Adipose tissue (tissue), 3 donors: ENCODE measurements around the gene CEP295NL. TPM values are rescaled to one million over a fixed set of nuclear protein-coding genes. Genes with fewer than 3 reads are reported as not detected.

ENCODE experiments used
- H3K27ac ChIP-seq: one replicate; pipeline ENCODE4 v1.5.1; 2013; ENCODE audit warnings: low read depth, low read length
- WGBS, 3 donors: extraction: QIAGEN DNeasy Blood & Tissue Kit; methylation state at CpG; one replicate each; pipeline ENCODE4 v1.1.7; 2013; 5-methylcytosine and 5-hydroxymethylcytosine counted together
- polyA plus RNA-seq, 3 donors: library from polyadenylated mRNA; stranded (reverse); fragments of 200-250 nt; gene quantifications; one replicate each; pipeline ENCODE4 v1.2.3, GENCODE V29; 2013
- donor health status: healthy with polysubstance abuse.
- donor health status: Bipolar disorder and iron deficiency.
- donor health status: healthy.

CEP295NL gene
- polyA plus RNA-seq, 3 donors = 0.03 to 2.4 (median 0.15) TPM

DNA sequence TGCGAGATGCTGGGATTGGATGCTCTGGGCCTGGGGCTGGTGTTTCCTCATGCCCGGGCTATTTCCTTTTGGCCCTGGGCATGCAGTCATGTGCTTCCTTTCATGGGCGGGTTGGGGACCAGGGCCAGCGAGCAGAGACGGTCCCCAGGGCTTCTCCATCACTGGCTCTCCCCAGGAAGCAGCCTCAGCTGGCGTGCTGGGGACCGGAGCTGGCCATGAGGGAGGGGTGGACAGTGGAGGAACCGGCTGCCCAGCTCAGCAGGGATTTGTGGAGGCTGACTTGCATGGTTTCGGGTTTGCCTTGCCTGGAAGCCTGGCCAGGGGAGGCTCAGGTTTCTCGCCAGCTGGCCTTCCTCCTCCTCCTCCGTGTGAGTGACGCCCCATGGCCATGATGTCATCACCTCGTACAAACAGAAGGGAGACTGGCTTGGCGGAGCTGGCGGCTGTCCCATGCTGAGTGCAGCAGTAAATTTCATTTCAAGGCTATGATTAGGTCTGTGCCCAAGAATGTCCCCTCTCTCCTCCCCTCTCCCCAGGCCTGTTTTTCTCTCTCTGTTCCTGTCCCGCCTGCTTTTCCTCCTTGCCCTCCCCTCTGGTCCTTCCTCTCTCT, 31.1 kb upstream of the CEP295NL start:
- no peak overlapping the region for H3K27ac ChIP-seq
- 8 to 15% (median 9%) methylated on average over 15 to 16 of the region's 16 CpGs for WGBS, 3 donors

DNA sequence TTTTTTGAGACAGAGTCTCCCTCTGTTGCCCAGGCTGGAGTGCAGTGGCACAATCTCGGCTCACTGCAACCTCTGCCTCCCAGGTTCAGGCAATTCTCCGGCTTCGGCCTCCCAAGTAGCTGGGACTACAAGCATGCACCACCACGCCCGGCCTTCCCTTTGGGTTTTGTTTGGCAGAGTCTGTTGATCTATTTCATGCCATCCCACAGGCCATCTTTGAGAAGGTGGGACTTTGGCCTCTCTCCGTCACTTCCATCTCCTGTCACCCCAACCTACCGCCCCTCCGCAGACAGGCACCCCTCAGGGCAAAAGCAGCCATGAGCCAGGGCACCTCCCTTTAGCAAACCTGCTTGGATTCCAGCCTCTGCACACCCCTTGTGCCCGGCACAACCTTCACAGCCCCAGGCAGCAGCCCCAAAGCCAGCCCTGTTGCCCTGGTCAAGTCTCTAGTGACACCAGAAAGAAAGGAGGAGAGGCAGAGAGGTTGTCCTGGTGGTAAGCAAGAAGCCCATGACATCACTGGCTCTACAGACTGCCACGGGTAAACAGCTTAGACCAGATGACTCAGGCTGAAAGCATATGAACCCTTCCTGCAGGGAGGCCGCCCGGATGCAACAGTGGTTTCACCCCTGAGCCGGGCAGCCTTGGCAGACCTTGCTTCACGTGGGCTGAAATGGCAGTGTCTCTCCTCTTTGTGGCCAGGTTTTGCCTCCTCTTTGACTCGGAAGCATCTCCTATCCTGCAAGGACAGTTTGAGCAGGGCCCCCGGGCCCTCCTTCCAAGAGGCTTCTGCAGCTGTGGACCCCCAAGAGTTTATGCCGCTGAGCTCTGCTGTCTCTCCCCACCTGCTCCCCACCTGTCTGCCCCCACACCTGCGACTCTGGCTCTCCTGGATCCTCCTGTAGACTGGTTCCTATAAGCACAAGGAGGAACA, 30.3 kb upstream of the CEP295NL start:
- no peak overlapping the region for H3K27ac ChIP-seq
- 62 to 85% (median 68%) methylated on average over 18 of the region's 18 CpGs for WGBS, 3 donors

DNA sequence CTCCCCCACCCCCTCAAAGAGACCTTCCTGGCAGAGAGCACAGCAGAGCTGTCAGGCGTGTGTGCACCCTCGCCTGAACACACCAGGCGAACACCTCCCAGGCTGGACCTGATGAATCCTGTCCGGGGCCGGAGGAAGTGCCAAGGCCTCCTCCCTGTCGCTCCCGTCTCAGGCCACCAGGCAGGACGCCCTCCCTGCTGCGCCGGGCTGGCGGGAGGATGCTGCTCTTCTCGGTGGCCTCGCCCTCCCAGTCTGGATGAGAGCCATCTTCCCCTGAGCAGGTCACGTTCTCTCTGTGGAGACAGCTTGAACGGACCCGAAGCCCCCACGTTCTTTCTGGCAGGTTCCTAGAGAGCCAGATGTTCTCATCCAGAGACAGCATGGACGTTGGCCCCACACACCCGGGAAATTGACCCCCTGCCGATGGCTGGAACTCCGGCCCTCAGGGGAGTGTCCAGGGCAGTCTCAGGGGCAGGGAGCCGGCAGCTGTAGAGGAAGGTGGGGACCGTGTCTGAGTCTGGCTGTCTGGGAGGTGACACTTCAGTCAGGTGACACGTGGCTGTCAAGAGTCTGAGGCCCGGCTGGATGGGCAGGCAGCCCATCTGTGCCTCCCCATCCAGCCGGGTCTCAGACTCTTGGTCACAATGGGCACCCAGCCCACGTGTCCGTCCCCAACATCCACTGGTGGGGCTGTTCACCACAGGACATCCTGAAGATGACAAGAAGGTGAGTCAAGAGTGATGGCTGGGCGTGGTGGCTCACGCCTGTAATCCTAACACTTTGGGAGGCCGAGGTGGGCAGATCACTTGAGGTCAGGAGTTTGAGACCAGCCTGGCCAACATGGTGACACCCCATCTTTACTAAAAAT, 27.1 kb upstream of the CEP295NL start:
- WGBS, 3 donors = 54 to 71% (median 57%) methylated on average over 28 to 31 of the region's 31 CpGs
- no peak overlapping the region for H3K27ac ChIP-seq

DNA sequence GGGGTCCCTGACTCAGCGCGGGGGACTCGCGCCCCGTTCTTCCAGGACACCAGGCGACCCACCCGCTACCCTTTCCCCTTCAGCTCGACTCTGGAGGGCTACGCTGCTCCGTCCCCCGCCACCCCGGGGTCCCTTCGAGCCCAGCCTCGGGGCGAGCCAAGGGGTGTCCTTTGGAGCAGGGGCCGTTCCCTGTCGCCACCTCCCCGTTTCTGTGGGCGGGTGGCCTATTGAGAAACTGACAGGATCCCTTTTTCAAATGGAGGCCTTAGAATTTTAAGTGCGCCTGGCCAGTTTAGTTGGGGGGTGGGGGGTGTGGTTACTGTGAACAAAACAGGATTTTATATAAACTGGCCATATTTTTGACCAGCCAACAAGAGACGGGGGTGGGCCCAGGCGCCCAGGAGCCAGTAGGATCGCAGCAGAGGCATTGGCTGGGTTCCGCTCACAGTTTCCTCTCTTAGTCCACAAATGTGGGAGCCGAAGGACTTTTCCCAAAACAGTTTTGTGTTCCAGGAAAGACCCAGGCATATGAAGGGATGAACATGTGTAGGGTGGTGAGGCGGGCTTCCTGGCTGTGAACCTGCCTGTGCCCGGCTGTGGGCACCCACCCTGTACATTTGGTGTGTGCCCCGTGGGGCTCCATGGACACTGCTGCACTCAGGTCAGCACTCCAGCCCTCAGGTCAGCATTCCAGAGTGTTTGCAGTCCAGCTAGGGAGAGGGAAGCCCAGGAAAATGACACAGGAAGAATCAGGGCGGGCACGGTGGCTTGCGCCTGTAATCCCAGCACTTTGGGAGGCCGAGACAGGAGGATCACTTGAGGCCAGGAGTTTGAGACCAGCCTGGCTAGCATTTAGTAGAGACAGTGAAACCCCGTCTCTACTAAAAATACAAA, 22.9 kb upstream of the CEP295NL start:
- WGBS, 3 donors = 19 to 44% (median 19%) methylated on average over 28 to 33 of the region's 33 CpGs
- H3K27ac ChIP-seq = peak overlapping the region; percentile 83

DNA sequence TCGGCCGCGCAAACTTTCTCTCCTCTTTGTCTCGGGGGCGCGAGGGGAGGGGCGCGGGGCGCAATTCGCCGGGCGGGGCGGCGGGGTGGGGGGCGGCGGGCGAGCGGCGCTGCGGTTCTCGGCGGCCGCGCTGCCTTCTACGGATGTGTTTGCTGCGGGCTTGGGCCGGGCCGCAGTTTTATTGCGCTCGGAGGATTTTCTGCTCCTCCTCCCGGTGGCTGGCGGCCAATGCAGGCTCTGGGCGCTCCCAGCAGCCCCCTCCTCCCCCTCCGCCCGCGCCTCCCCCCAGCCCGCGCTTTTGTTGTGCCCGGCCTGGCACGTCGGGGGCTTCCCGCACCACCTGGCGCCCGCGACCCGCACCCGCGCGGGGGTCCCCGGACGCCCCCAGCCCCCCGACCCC, 22.2 kb upstream of the CEP295NL start, which contains the start of gene TIMP2:
Gene TIMP2, minus strand, starts transcription at position 154 of the 400 bp plus-strand sequence. CDS start 299 bp downstream, outside the sequence.
- peak within 1 kb of the TSS; percentile 83 for H3K27ac ChIP-seq
- 0 to 1% (median 1%) methylated on average over 30 to 48 of the region's 52 CpGs for WGBS, 3 donors

DNA sequence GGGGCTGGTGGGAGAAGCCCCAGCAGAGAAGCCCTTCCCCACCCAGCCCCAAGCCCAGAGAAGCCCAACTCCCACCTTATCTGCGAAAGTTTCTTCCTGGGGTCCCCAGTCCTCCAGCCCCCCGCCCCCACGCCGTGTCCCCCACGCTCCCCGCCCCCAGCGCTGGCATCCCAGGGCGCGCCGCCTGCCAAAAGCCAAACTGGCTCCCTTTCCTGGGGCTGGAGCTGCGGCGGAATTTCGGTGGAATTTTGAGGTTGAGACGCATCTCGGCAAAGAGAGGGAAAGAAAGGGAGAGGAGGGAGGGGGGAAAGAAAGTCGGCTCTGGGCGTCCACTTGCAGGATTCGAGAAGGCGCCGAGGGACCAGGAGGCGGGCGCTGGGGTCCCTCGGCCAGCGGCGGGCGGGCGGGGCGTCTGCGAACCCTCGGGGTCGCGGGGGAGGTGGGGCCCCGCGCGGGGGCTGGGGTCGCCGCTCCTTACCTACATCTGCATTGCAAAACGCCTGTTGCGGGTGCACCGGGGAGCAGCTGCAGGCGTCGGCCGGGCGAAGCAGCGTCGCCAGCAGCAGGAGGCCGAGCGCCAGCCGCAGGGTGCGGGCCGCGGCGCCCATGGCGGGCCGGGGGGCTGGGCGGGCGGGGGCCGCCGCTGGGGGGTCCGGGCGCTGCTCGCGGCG, 21.6 kb upstream of the CEP295NL start:
- WGBS, 3 donors = 0 to 2% (median 1%) methylated on average over 32 to 64 of the region's 64 CpGs
- peak overlapping the region; percentile 31 for H3K27ac ChIP-seq

DNA sequence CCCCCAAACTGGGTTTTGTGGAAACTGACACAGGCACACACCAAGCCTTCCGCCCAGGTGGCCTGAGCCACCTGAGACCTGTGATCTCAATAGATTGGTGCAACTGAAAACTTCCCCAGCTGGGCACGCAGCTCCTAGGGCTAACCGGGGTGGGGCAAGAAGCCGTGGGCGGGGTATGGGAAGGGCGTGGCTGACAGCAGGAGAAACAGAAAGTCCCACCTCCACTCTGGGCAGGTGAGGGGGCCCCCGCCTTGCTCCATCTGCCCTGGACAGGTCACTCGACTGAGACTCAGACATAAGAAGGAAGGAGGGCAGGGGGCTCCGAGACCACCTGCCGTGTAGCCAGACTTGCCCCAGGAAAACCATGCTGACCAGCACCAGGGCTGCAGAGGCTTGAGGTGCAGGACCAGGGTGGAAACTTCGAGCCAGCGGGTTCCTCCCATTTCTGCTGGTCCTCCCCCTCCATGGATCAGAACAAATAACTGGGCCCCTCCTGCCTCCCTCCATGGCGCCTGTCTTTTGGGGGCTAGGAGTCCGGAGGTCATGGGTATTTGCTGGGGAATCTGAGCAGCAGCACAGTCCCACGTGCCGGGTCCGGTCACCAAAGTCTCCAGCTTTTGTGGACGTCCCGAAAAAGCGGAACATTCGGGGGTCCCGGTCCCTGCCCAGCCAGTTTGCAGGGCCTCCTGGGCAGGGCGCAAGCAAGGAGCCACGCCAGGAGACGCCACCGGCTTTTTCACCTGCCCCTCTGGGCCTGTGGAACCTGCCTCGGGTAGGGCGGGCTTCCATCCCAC, 20.9 kb upstream of the CEP295NL start:
- H3K27ac ChIP-seq = no peak overlapping the region
- 3 to 6% (median 4%) methylated on average over 28 of the region's 28 CpGs for WGBS, 3 donors

DNA sequence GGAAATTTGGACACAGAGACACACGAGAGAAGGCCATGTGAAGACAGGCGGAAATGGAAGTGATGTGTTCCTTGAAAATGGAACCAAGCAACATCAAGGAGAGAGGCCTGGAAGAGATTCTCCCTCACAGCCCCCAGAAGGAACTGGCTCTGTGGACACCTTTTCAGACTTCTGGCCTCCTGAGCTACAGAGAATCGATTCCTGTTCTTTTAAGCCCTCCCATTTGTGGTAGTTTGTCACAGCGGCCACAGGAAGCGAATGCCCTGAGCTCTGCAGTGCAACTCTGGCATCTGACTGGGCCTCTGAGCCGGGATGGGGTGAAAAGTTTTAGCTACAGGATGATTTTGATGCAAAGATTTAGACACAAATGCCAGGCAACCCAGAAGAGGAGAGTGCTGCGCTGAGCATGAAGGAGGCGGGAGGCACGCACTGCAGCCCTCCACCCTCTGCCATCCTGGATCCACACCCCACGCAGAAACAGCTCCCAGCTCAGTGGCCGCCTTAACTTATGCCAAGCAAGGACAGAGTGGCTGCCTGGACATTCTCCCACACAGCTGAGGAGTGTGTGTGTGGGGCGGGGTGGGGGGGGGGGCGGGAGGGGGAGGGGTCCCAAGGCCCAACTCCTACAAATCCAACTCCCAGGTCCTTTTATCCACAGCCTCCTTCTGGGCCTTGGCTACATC, 20.0 kb upstream of the CEP295NL start:
- WGBS, 3 donors = 36 to 65% (median 43%) methylated on average over 11 to 12 of the region's 13 CpGs
- H3K27ac ChIP-seq = no peak overlapping the region

DNA sequence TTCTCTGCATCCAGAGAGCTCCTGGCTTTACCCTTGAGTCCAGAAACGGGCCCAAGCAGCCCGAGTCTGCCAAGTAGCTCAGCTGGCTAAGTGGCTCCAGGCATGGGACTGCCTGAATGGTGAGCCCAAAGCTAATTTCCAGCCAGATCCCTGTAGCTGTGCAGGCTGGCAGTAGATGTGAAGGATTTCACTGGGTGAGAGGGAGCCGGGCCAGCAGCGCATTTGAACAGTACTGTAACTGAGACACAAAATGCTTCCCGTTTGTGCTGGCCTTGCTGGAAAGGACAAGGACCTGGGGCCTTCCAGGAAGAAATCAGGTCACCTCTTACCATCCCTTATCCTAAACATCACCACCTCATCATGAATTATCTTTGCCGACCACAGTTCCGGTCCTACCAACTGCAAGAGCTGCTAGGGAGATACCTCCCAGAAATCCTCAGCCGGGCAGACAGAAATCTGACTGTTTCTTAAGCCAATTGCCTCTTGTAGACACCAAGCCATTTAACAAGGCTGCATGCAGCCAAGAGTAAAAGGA, 18.5 kb upstream of the CEP295NL start:
- H3K27ac ChIP-seq = no peak overlapping the region
- WGBS, 3 donors = 52 to 66% (median 57%) methylated on average over 8 of the region's 8 CpGs

DNA sequence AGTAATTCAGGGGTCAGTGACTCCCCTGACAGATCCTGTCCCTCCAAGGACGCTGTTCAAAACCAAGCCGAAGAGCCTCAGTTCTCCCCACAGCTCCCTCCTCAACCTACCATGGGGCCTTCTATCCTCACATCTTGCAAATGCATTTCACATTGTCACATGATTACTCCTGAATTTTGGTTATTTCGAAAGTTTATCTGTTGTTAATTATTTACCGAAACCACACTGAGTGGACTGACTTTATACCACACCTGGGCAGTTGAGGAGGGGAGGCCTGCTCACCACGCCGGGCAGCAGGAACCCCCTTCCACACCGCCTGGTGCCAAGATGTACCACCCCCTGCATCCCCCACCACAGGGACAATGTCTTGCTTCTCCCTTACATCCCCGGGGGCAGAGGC, 17.5 kb upstream of the CEP295NL start:
- H3K27ac ChIP-seq = no peak overlapping the region
- 34 to 75% (median 73%) methylated on average over 8 of the region's 8 CpGs for WGBS, 3 donors

DNA sequence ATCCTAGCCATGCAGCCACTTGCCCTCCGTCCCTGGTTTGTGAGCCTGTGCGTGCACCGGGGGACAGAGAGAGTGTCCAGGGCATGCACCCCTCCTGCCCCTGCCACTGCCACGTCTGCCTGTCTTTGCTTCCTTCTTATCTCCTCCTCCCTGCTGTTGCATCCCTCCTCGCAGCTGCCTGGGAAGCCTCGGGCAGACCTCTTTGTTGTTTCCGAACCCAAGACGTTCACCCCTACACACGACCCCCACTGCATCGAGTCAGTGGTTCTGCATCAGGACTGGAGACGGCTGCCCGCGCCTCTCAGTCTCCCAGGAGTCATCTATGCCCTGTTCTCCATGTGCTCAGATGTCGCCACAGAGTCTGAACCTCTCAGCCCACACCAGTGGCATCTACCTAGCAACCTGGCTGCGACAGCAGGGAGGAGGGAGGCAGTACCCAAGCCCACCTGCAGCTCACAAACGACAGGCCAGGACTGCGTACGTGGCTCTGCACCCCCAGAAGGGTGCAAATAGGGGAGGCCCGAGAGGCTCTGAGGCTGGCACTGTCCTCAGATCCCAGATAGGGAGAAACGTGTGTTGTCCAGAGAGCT, 17.0 kb upstream of the CEP295NL start:
- WGBS, 3 donors = 63 to 68% (median 65%) methylated on average over 17 to 20 of the region's 20 CpGs
- H3K27ac ChIP-seq = peak overlapping the region; percentile 46

DNA sequence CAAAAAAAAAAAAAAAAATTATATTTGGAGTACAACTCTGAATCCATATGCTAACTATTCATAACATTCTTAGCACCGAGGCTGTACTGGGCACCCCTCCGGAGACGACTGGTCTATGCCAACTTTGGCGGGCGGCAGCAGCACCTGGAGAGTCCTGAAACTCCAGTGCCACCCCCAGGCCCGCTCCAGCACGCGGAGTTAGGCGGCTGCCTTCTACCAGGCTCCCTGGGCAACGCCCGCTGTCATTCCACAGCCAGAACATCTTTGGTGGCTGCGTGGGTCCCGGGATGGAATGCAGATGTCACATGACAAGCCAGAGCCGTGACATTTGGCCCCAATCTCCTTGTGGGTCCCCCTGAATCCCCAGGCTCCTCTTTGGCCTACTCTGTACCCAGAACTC, 16.0 kb upstream of the CEP295NL start:
- WGBS, 3 donors = 75 to 84% (median 75%) methylated on average over 14 of the region's 14 CpGs
- H3K27ac ChIP-seq = no peak overlapping the region

DNA sequence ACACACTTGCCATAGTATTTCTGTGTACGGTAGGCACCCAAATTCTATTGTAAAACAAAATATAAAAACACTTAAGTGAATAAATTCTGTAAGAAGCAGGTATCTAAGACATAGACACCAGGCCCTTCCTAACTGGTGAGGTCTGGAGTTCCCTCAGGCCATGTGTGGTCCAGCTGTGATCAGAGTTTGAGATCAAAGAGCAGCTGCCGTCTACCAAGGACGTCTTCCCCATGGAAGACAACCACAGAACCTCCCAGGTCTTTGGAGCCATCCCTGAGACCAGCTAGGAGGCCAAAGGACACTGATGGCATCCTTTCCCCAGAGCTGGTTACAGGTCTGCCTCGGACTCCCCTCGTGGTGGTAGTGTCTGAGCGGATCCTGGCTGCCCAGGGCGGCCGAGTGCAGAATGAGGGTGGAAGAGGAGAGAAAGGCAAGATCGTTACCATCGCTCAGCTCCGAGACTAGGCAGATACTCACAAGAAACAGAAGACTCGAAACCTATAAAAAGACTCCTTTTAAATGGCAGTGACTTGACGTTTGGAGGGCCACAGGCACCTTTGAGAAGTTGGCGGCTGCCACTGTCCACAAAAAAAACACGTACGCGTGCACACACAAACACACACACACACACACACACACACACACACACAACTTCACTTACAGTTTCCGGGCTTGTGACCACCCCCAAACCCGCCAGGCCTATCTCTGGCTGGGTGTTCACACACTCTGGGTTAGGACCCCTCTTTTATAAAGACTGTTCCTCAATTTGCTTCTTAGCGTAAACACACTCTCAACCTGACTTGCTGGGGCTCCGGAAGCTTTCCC, 14.7 kb upstream of the CEP295NL start:
- H3K27ac ChIP-seq = no peak overlapping the region
- 61 to 82% (median 65%) methylated on average over 21 of the region's 21 CpGs for WGBS, 3 donors

DNA sequence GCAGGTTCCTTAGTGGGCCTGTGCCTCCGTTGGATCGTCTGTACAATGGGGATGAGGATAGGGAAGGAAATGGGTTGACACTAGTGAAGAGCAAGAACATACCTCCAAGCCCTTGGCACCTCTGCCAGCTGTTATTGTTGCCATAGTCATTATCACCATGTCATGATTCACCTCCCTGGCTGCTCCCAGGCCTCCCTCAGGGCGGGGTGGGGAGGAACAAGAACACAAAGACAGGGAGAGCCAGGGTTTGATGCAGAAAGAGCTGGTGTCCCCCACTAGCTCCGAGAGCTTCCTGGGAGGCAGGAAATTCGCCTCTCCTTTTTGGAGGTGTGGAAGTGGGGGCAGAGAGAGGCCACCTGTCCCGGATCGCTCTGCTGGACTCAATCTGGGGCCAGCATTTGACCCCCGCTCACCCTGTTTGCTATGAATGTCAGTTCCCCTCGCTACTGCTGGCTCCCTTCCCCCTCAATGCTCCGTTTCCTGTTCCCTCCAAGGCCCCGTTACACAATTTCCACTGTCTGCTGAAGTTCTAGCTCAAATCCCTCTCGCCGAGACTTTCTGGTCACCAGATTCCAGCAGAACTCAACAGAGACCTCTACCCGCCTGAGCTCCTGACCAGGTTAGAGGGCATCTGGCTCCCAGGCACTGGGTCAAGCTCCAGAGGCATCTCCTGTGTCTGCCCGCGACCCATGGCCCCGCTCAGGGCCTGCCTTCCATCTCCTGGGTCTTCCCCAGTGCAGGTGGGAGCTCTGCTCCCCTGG, 13.1 kb upstream of the CEP295NL start:
- H3K27ac ChIP-seq = peak overlapping the region; percentile 86
- 20 to 81% (median 22%) methylated on average over 17 of the region's 17 CpGs for WGBS, 3 donors
